ENCODE data around the gene PPP1R14D. TPM values are rescaled to one million over a fixed set of nuclear protein-coding genes. Genes with fewer than 3 reads are reported as not detected.

Gene PPP1R14D
- total and polyA plus RNA-seq, 2 of the 8 experiments (the other 6 are each of a cell fraction or from before 2014, with no cell fraction given), result not detected

GRCh38 chr15:40843885-40844695 lies 15.6 kb upstream of the PPP1R14D start, which contains the start of gene SPINT1 (continued):
- TF ChIP-seq KDM4A (IDR thresholded peaks at IDR 0.05; ENCODE audit: low read depth, low read length, severe bottlenecking), result peak; percentile 78
- no peak for TF ChIP-seq JUND (IDR thresholded peaks at IDR 0.05; ENCODE audit: low read length)
- TF ChIP-seq TAF7 (optimal IDR thresholded peaks at IDR 0.05; ENCODE audit: borderline replicate concordance, low read depth, low read length), result no peak
- TF ChIP-seq CHD1 (IDR thresholded peaks at IDR 0.05; ENCODE audit: low read depth, low read length), result no peak
- no peak for TF ChIP-seq TEAD4 (IDR thresholded peaks at IDR 0.05; ENCODE audit: low read depth, low read length)
- no peak for TF ChIP-seq SP2 (IDR thresholded peaks at IDR 0.05; ENCODE audit: low read length)
- TF ChIP-seq SIX5 (IDR thresholded peaks at IDR 0.05; ENCODE audit: low read depth, low read length), result no peak
- no peak for TF ChIP-seq USF2 (IDR thresholded peaks at IDR 0.05; ENCODE audit: low read length)
- TF ChIP-seq ASH2L (IDR thresholded peaks at IDR 0.05; ENCODE audit: low read length), result no peak
- TF ChIP-seq CTBP2 (IDR thresholded peaks at IDR 0.05; ENCODE audit: borderline replicate concordance, insufficient read depth, insufficient read length, low read length), result no peak
- TF ChIP-seq GABPA (IDR thresholded peaks at IDR 0.05; ENCODE audit: borderline replicate concordance, insufficient read depth, low read length), result 0 out of 2 replicates have a peak, but pooled peaks have one; percentile 20
- TF ChIP-seq POLR2A (IDR thresholded peaks at IDR 0.05; ENCODE audit: control extremely low read depth in 1 of 2, low read depth in 2 of 2, low read length in 2 of 2), result peak; percentile 36 to 81
- TF ChIP-seq POU5F1 (IDR thresholded peaks at IDR 0.05; ENCODE audit: low read depth, low read length), result no peak
- no peak for TF ChIP-seq FOSL1 (IDR thresholded peaks at IDR 0.05; ENCODE audit: insufficient read depth, low read depth, low read length)
- TF ChIP-seq HDAC2 (IDR thresholded peaks at IDR 0.05; ENCODE audit: borderline replicate concordance in 1 of 2, low read depth in 2 of 2, low read length in 2 of 2), result no peak; a peak in 1 of 4 replicates
- TF ChIP-seq JUN (IDR thresholded peaks at IDR 0.05; ENCODE audit: low read depth, low read length), result no peak
- peak; percentile 38 for TF ChIP-seq E2F6 (IDR thresholded peaks at IDR 0.05)
